Fibroblast of the aortic adventitia (primary cell): Measurements from ENCODE around the gene RTRAF. TPM values are rescaled to one million over a fixed set of nuclear protein-coding genes. Genes with fewer than 3 reads are reported as not detected.

ENCODE experiments used
- DNase-seq: peaks from one replicate; pipeline ENCODE4 v3.0.0-alpha.2; 2010; ENCODE audit warnings: low read depth
- H3K4me3 ChIP-seq: 2 replicates; pipeline ENCODE4 v1.5.1; 2011; ENCODE audit warnings: low read depth, mild to moderate bottlenecking, control low read depth, low read length, moderate library complexity
- total RNA-seq: library from RNA; depleted of rRNA; stranded (reverse); fragments of >200 nt; gene quantifications from 2 replicates; pipeline ENCODE4 v1.2.3, GENCODE V29; 2012; ENCODE audit warnings: low replicate concordance
- TF ChIP-seq, protein P1 (sequence below): IDR thresholded peaks from 2 replicates; pipeline ENCODE4 v1.5.1; 2011; ENCODE audit warnings: mild to moderate bottlenecking, low read length, control low read depth, inconsistent platforms; ENCODE audit not compliant: insufficient read depth

The RTRAF gene
- total RNA-seq, 1 donor = 98.2 TPM

GRCh38 chr14:52055167-52055566, 65.8 kb downstream of the RTRAF start:
- peak; percentile 64 for DNase-seq
- H3K4me3 ChIP-seq = no peak overlapping the region
- TF ChIP-seq, protein P1, sequence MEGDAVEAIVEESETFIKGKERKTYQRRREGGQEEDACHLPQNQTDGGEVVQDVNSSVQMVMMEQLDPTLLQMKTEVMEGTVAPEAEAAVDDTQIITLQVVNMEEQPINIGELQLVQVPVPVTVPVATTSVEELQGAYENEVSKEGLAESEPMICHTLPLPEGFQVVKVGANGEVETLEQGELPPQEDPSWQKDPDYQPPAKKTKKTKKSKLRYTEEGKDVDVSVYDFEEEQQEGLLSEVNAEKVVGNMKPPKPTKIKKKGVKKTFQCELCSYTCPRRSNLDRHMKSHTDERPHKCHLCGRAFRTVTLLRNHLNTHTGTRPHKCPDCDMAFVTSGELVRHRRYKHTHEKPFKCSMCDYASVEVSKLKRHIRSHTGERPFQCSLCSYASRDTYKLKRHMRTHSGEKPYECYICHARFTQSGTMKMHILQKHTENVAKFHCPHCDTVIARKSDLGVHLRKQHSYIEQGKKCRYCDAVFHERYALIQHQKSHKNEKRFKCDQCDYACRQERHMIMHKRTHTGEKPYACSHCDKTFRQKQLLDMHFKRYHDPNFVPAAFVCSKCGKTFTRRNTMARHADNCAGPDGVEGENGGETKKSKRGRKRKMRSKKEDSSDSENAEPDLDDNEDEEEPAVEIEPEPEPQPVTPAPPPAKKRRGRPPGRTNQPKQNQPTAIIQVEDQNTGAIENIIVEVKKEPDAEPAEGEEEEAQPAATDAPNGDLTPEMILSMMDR = no peak

DNA sequence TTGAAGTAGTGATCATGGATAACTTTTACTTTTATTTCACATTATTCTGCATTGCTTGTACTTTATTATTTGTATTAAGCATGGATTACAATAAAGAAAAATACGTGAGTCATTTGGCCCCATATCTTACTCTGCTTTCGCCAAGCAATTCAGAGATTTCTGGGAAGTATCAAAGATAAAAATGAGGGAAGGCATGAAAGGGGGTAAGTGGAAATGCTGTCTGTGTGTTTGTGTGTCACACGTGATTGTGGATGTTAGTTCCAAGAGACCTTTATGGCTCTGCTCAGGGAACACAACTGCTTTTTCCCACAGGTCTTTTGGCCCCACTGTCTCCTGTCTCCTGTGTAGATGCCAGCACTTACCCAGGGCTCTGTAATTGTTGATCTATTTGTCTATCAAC, 69.0 kb downstream of the RTRAF start:
- TF ChIP-seq, protein P1 = no peak
- H3K4me3 ChIP-seq = no peak overlapping the region
- peak; percentile 70 for DNase-seq

- DNase-seq = peak; percentile 73
- no peak overlapping the region for H3K4me3 ChIP-seq
- TF ChIP-seq, protein P1 = no peak
Measured at GRCh38 chr14:52059649-52060048, 70.3 kb downstream of the RTRAF start.

DNA sequence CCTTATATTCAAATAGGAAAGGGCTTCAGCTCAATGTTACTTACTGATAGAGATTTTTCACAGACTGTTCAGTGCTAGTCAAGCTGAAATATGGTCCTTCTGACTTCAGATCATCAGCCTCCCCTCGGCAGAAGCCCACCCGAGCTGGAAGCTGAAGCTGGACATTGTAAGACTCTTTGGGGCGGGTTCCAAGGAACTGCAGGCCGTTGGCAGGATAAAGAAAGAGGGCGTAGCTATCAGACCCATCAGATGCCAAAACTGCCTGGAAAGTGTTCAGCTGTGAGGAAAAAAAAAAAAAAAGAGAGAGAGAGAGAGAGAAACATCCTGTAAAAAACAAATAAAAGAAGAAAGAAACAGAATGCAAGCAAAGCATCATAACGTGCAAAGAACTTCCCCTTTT, 70.7 kb downstream of the RTRAF start:
- DNase-seq = peak; percentile 88
- TF ChIP-seq, protein P1 = no peak
- no peak overlapping the region for H3K4me3 ChIP-seq

Other genes starting within 250 kb of the RTRAF start
- 10.0 and 15.7 TPM in 2 replicates for gene GNG2, start 128.9 kb upstream of the RTRAF start, total RNA-seq
- gene NID2, start 79.5 kb downstream of the RTRAF start, total RNA-seq = 146 and 370 TPM in 2 replicates